ENCODE results near the gene SNCG.
"Not testable (repeated sequence)": the region's sequence is repeated elsewhere in the genome, so short reads cannot be mapped to it uniquely, and the experiment has no call there.

Gene SNCG

DNA sequence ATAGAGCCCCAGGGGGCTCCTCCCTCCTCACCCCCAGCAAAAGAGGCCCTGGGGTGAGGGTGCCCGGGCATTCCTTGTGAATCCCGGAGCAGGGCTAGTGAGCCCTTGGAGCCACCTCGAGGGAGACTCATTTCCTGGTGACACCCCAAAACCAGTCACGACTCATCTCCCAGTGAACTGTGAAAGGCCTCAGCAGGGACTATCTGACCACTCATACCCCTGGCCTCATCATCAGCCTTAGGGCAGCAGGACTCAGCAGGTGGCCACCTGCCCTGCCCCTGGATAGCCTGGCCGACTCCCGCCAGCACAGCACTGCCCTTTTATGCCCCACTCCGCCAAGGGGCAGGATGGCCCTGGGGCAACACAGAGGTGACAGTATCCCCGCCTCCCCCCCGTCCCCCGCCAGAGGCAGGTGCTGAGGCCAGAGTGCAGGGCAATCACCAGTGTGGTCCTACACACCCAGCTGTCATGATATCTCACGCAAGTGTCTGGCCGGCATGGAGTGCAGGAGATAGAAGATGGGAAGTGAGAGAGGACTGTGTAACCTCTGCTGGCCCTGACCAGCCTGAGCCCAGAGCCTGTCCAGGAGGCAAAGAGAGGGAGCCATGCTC lies 3.2 kb downstream of the SNCG start:
- DNase-seq, result no peak

GRCh38 chr10:86962136-86962980 lies 4.0 kb downstream of the SNCG start:
- no peak for DNase-seq

GRCh38 chr10:86962981-86963310 lies 4.5 kb downstream of the SNCG start:
- no peak for DNase-seq

DNA sequence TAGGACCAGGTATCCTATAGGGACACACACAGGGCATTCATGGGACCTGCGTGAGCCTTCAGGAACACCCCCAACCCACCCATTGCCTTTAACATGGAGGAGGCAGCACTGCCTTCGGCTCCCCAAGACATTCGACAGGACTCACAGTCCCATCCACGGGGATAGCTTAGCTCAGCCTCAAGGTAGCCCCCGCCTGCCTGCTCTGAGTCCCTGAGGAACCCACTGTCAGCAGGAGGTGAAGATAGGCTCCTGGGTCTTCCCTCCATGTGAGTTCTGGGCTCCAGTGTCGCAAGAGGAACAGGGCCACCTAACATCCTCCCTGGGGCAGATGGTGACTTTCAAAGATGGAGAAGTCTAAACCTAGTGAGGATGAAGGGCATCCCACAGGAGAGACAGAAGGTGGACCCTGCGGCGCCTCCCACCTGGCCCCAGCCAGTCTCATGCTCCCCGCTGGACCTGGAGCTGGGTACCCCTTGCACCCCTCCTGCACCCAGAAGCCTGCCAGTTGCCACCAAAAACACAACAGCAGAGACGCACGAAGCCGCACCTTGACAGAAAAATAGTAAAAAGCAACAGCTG lies 5.0 kb downstream of the SNCG start:
- DNase-seq, result no peak

DNA sequence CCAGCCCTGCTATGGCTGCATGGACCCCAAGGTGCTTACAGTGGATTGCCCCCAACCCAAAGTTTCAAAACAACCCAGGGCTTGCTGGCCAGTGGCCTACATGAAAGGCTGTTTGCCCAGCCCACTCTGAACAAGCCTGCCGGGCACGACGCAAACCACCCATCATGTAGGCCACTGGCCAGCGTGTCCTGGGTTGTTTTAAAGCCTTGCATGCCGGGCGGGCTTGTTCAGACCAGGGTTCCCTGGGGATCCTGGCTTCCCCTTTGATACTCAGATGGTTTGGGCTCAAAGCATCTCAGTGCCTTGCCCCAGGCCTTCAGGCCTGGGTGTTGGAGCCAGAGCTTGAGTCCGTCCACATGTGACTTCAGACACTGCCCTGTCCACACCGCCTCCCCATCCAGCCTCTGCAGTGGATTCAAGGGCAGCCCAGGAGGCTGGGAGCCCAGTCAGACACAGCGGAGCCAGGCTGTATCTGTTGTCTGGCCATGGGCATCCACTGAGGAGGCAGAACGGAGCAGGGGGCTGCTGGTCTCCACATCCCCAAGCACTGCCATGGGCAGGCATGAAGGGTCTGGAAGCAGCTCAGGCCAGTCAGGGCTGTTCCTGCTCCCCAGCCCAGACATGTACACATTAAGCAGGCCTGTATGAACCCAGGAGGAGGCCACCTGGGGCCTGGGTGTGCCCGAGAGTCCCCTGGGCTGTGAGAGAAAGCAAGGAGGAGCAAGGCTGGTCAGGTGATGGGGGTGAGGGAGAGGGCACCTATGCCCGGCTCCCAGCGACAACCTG lies 5.9 kb downstream of the SNCG start:
- DNase-seq, result no peak

GRCh38 chr10:86964847-86965190 lies 6.4 kb downstream of the SNCG start:
- DNase-seq, result no peak

- no peak for DNase-seq
These were observed 7.7 kb downstream of the SNCG start for GRCh38 chr10:86965986-86966654.

DNA sequence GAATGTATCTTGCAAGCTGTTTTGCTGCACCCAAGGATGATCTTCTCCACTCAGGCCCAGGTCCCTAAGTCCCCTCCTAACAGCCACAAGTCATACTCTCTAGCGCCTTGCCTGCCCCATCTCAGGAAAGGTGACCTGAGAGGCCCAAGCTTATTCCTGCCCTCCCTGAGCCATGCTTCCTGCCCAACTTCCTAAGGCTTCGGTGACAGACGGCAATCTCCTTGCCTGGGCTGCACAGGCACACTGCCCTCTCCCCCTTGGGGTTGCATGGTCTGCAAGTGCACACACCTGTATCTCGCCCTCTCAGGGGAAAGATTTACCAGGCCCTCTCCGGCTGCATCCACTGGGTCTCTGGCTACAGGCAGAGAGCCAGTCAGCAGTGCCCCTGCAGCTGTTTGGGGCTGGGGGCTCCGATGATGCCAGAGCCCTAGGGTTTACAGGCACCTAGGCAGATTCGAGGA lies 9.1 kb downstream of the SNCG start:
- no peak for DNase-seq

GRCh38 chr10:86968271-86968993 lies 10.0 kb downstream of the SNCG start, which contains the start of gene ADIRF:
ADIRF (plus strand) TSS chr10:86968482; CDS start chr10:86968545, 63 bp downstream.
- DNase-seq, result no peak

DNA sequence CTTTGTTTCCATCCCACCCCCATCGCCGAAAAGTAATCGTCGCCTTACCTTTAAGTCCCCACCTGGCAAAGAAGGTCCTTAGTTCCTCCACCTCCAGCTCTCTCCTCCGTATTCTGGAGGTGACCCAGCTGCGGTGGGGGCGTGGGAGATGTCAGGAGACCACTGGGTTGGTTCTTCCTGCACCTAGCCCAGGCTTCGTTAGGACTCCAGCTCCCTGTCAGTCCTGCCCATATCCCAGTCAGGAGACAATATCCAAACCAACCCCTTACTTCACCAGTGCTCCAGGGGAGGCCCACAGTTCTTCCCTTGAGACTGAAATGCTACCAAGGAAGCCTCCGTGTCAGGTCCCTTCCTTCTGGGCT lies 10.6 kb downstream of the SNCG start:
- DNase-seq, result no peak

DNA sequence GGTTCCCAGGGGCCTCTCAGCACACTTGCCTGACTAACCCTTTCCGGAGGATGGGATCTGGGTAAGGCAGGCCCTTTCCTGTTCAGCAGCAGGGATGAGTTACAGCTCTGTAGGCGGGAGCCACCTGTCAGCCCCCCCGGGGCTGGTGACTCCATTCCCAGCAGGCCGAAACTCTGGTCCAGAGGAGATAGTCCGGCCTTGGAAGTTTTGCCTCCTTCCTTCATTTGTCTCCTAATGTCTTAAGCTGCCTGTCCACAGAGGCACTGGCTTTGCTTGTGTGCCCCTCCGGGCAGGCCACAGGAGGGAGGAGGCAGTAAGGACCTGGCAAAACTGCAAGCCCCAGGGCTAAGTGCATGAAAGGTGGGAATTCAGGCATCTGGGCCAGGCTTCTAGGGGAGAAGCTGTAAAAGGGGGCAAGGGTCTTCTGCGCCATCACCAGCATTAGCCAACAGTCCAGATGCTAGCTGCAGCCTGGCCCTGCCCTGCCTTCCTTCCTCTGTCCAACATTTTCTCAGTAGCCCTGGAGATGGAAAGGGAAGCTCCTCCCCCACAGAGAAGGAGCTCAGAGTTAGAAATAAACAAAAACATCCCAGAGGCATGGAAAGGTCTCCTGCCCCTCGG lies 11.1 kb downstream of the SNCG start:
- no peak for DNase-seq

DNA sequence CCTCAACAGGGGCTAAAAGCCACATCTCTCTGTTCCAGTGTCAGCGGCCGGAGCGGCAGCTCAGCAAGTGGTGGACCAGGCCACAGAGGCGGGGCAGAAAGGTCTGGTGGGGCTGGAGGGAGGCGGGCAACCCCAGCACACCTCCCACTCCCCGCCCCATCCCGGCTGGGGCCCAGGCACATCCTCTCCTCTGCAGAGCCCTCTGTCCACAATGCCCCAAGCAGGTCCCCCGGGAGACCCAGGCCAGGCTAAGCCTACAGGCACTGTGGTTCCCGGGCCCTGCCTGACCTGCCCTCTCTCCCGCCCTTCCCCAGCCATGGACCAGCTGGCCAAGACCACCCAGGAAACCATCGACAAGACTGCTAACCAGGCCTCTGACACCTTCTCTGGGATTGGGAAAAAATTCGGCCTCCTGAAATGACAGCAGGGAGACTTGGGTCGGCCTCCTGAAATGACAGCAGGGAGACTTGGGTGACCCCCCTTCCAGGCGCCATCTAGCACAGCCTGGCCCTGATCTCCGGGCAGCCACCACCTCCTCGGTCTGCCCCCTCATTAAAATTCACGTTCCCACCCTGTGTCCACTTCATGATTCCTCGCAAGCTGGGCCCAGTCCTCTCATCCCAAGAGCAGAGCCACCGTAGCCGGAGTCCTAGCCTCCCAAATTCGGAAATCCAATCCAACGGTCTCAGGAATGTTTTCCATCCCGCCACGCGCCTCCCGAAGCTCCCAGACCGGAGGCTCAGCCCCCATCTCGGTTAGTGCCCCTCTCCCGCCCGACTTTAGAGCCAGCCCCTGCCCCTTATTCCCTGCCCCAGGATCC lies 12.0 kb downstream of the SNCG start:
- DNase-seq, result no peak

GRCh38 chr10:86970982-86971231 lies 12.5 kb downstream of the SNCG start:
- DNase-seq, result no peak

DNA sequence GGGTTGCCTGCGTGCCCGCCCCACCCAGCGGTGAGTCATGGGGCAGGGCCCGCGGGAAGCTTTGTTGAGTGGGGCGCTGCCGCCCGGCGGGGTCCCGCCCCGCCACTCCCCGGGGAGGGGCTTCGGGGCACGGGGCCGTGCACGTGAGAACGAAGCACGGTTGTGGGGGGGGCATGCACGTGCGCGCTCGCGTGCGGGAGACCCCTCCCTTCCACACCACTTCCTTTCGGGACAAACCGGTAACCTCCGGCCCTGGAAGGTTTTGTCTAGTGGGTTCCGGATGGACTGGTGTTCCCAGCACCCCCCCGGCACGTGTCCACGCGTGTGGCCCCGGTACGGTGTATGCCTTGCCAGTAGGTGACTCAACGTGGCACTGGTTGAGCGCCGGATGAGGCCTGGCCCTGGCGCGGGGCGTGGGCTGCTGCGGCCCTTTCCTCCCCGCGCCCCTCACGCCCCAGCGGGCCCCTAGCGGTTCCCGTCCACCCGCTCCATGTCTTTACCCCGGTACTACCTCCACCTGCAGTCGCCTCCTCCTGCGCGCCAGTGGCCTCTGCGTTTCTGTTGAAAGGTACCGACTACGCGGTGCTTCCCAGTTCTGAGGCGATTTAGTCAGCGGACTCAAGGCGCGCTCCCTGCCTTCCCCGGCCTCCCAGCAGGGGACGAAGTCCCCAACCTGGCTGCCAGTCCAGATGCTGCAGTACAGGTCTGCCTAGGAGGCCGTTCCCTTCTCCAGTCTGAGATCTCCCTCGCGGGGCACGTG lies 13.0 kb downstream of the SNCG start:
- DNase-seq, result peak; percentile 64

DNA sequence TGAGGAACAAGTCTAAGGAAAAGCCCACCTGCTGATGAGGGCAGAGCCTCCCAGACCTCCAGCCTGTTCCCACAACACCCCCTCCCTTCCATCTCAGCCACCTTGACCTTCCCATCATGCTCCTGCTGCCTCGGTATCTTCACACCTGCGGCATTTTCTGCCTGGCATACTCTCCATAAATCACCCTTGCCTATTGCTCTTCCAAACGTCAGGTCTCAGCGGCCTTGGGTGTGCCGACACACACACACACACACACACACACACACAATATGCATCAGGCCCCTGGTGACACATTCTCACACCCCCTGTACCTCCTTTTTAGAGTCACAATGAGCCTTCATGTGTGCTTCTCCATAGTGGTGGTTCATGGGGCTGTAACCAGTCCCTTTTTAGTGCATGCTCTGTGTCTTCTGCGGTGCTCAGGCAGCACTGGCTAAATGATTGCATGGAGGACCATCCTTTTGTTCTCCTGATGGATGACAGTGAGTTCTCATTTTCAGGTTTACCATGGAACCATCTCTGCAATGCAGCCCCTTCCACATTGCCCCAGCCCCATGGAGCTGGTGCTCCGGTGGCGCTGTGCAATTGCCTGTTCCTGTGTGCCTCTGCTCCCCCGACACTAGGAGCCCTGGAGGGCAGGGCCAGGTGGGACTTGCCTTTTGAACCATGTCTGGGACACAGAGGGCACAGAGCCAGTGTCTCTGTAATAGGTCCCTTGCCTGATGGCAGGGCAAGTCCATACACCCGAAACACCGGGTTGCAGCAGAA lies 14.4 kb downstream of the SNCG start:
- DNase-seq, result no peak

DNA sequence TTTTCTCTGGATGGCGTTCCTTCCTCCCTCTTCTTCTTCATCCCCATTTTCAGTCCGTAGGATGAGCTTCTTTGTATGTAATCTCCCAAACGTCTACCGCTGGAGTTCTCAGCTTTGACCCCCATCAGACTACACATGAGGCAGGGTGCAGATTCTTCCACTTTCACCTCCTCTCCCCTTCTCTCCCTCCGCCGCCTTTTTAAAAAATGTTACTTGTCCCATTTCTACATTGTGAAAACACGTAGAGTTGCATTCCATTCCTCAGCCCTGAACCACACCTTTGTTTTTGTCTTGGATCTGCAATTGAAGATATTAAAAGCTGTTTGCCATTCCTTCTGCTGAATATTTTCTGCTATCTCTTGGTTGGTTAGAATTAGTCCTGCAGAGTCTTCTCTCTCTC lies 16.1 kb downstream of the SNCG start:
- DNase-seq, result no peak

DNA sequence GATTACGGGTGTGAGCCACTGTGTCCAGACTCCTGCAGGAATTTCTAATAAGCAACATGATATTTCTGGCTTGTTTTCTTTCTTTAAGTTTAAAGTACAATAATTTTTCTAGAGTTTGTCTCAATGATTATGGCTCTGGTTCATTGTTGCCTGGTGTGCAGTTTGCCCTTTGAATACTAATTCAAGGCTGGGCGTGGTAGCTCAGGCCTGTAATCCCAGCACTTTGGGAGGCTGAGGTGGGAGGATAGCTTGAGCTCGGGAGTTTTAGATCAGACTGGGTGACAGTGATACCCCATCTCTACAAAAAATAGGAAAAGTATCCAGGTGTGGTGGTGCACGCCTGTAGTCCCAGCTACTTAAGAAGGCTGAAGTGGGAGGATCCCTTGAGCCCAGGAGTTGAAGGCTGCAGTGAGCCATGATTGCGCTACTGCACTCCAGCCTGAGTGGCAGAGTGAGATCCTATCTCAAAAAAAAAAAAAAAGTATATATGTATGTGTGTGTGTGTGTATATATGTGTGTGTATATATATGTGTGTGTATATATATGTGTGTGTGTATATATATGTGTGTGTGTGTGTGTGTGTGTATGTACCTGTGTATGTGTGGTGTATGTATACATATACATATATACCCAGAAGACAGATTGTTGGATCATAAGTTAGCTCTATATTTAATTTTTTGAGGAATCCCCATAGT lies 18.1 kb downstream of the SNCG start:
- DNase-seq, result no peak

DNA sequence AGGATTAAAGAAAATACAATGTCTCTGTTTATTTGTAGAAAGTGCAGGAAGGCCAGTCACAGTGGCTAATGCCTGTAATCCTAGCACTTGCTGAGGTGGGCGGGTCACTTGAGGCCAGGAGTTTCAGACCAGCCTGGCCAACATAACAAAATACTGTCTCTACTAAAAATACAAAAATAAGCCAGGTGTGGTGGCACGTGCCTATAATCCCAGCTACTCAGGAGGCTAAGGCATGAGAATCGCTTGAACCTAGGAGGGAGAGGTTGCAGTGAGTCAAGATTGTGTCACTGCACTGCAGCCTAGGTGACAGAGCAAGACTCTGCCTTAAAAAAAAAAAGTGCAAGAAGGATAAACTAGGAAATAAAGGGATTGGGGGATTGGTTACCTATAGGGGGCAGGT lies 20.1 kb downstream of the SNCG start:
- not testable (repeated sequence) for DNase-seq

- DNase-seq, result no peak
These were observed 21.0 kb downstream of the SNCG start for GRCh38 chr10:86979296-86979818.

Data from kidney glomerular epithelial cell (primary cell).